Umbilical cord (tissue), 2 donors: Measurements from ENCODE around the gene DLL1. TPM values are rescaled to one million over a fixed set of nuclear protein-coding genes. Genes with fewer than 3 reads are reported as not detected.

Experiments
- DNase-seq: peaks from one replicate; pipeline ENCODE4 v3.0.0-alpha.2; 2015; ENCODE audit warnings: low spot score
- total RNA-seq: library from RNA; depleted of rRNA; stranded (reverse); fragments of >200 nt; gene quantifications from one replicate; pipeline ENCODE4 v1.2.3, GENCODE V29; 2014; ENCODE audit warnings: low replicate concordance; ENCODE audit not compliant: insufficient read depth

DLL1 gene
- total RNA-seq, 1 donor from 2014 or later, result 0.96 TPM

DNA sequence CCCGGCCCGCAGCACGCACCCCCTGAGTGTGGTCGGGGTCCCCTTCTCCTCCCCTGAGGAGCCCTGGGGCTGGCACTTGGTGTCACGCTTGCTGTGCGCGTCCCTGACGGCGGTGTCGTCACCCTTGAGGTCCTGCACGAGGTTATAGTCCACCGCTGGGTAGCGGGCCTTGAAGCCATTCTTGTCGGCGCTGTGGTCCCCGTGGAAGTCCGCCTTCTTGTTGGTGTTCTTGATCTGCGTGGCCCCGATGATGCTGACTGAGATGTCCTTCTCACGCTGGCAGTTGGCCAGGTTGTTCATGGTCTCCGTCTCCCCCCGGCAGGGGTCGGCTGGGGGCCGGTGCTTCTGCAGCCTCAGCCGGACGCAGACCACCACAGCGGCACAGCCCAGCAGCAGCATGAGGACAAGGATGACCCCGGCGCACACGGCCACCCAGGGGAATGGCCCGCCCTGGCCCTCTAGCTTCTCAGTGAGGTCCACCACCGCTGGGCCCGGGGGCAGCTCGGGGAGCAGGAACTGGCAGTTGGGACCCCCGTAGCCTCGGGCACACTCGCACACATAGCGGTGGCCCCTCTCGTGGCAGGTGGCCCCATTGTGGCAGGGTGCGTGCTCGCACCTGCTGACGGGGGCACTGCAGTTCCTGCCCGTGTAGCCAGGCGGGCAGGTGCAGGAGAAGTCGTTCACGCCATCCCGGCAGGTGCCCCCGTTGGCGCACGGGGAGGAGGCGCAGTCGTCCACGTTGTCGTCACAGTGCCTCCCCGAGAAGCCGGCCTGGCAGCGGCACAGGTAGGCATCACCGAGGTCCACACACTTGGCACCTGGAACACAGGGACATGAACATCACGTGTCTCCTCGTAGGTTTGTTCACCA is 7.4 kb downstream of the DLL1 start:
- no peak for DNase-seq

DNA sequence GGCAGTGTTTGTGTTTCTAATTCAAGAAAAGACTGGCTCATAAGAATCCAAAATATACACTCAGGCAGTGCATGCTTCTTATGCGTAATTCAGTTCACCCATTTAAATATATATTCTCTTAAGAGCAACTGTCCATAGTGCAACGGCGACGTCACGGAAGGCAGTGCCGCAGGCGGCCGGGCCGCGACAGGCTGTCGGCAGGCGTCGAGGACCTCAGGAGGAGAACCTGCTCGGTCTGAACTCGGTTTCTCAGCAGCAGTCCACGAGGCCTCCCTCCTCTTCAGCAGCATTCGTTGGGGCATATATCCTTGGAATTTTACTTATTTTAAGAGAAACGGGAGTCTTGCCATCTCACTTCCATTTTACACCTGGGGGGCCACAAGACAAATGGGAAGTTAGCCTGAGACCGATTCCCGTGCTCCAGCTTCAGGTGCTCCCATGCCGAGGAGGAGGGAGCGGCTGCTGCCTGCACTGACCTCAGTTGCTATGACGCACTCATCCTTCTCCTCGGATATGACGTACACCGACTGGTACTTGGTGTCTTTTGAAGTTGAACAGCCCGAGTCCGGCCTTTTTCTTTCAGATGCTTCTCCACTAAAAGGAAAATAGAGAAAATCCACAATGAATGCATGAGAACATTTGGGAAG is 8.2 kb downstream of the DLL1 start:
- DNase-seq, result no peak

DNA sequence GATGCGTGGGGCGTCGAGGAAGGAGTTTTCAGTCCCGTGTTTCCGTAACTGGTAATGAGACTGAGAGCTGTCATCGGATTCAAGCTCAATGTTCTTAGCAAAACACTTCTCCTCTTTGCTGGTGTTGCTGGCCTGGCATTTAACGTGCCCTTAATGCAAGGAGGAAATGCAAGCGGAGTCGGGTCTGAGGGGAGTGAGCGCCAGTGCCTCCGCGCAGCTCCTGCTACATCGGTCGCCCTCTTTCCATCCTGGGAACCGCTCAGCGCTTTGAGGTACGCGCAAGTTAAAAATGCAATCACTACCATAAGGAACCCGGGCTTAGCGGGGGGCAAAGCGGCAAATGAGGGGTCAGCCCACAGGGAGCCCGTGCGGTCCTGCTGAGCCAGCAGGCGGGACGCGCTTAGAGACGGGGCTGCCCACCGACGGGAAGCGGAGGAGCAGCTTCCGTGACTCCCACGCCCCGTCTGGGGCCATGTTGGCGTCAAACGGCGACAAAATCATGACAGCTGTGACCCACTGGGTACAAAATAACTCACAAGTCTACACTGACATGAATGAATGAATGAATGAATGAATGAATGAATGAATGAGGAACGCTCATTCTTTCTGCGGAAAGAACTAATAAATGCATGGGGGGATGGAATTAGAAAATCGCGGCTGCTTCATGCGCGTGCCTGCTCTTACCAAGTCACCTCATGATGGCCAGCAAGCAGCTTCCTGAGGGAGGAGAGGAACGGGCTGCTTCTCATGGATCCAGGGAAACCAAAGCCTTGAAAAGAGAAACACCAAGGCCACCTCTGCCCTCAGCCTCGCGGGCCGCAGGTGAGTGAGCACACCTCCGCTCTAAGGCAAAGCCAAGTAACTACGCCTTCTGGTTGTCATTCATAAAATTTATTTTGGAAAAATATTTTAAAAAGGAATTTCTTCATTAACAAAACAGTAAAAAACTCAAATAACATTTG is 9.3 kb downstream of the DLL1 start:
- no peak for DNase-seq

DNA sequence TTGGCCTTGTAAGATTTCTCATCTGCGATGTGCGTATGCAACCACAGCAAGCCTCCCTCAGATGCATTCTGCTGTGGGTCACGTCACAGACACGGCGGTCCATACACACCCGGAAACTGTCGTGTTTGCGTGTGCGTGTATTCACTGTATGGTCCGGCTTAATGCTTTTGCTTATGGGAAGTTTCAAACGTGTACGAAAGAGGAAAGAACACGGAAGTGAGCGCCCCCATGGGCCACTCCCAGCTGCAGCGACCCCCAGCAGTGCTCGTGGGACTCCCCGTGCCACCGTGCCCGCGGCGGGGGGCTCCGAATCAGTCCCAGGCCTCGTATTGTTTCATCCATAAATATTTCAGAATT is 10.2 kb downstream of the DLL1 start:
- DNase-seq, result no peak

DNA sequence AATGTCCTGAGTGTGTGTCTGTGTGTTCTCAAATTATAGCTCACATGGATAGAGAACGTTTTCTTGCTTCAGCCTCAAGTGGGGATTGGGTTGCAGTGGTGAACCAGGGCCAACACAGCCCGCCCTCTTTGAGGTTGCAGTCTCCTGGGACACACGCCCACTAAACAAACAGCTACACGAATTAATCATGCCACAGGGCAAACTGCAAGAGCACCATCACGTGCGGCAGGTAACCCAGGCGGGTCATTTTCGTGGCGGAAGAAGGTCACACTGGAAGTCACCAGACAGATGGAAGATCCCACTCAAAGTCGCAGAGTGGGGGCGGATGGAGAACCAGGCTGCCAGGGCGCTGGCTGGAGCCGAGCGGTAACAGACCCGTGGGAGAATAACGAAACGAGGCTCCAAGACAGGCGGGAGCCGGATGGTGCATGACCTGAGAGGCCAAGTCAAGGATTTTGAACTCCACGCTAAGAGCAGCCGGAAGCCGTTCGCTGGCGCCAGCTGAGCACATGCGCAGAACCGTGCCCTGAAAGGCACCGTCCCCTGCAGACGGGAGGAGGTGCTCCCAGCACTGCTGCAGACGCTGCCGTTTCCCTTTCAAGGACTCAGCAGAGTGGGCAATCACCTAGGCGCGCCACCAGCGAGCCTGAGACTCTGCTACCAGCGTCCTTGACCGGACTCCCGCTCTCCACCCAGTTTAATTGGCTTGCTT is 10.7 kb downstream of the DLL1 start:
- no peak for DNase-seq

DNA sequence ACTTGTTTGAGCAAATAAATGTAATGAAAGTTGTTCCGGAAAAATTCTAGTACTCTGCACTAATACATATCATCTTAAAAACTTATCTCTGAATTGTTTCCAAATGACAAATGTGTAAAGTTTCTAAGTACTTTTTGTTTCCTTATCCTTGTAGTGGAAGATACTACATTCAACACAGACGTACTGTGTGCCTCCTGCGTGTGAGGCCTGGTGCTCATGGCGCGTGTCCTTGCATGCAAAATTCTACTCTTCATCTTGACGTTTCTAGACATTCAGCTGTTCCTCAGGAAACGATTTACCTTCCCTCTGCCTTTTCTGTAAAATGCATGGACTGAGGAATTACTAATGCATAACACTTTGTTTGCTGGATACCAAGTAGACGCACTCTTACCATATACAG is 11.5 kb downstream of the DLL1 start:
- DNase-seq, result no peak

DNA sequence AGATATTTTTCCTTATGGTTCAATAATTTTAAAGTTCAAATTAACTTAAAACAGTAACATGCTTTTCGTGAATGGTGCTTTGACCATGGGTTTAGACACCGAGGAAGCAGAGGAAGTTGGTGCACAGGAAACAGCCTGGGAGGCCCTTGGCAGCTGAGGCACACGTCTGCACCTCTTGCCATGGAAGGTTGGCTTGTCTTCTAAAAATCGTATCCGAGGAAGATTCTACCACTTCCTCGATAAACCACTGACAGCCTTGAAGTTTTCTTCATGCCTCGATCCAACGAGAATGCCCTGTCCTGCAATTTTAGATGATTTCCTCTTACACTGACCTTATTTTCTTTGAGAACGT is 12.2 kb downstream of the DLL1 start:
- no peak for DNase-seq

DNA sequence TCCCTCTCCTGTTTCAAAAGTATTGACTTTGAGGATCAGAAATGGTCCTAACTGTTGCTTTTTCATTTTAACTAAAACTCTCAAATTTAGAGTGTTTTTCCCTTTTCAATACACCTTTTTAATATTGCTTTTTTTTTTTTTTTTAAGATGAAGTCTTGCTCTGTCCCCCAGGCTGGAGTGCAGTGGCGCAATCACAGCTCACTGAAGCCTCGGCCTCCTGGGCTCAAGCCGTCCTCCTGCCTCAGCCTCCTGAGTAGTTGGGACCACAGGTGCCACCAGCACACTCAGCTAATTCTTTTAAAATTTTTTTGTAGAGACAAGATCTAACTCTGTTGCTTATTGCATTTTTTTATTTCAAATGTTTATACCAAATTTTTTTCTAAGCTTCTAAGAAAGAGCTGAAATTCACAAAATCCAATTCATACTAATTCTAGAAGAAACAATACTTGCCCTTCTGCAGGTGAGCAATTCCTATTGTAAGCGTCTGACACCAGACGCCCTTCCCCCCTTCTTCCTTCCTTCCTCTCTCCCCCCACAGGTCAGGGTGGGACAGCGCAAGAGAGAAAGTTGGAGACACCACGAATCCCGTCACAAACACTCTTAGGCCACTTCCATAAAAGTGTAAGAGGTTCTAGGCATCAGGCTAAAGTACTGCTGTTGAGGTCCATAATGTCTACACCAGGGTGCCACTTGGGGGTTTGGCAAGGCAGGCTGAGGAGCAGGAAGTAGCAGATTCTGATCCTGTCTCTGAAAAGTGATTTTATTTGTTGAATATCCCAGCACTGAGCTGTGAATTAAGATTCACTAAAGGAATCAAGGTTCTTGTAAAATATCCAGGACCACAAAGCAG is 12.8 kb downstream of the DLL1 start:
- no peak for DNase-seq

DNA sequence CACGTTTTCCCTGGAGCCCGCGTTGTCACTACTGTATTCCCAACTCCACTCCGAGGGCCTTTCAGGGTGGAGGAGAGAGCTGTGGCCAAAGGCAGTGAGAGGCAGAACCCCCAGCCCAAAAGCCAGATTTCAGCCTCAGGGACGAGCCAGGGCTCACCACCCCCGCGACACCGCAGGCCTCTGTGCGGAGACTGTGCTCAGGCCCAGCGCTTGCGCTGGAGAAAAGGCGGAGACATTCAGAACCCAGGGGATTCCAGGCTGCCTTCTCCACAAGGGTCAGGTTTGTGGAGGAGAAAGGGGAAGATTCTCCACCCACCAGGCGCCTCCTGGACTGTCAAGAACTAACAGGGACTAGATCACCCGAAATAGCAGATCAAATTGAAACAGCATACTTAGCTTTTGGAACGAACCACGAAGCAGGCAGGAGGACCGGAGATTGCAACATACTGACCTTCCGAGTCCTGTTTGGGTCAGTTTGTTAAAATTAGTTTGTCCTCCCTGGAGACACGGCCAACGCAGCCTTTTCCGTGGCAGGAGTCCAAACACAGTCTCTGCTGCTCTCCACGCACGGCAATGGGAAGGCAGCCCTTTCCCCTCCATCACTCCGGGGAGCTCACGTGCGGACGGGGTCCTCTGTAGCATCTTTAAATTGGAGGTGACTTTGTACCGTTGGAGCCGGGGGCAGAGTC is 14.4 kb downstream of the DLL1 start:
- no peak for DNase-seq

DNA sequence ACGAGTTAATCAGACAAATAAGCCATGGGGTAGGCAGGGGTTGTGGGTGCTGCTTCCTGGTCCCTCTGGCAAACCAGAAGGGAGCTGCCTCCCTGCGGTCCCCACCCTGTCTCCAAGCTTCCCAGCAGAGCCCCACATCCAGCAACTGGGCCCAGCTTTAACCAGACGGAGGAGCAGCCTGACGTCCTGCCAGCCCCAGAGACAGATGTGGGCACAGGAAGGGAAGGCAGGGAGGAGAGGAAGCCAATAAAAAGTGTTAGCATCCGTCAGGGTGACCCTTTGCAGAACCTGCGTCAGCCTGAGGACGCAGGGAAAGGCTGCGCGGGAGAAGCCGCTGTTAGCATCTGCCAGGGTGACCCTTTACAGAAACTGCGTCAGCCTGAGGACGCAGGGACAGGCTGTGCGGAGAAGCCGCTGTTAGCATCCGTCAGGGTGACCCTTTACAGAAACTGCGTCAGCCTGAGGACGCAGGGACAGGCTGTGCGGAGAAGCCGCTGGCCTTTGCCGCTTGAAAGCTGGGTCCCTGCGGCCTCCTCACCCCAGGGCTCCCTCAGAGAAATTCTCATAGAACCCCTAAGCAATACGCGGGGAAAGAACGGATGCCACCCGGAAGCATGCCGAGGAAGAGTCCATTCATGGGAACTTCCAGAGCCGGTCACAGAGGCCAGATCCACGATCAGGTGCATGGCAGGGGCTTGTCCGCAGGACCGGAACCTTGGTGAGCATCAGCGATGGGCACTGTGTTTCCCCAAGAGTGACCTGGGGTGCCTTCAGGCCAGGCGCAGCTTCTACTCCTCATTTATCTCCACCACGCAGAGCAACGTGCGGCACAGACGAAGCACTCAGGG is 15.9 kb downstream of the DLL1 start:
- DNase-seq, result no peak

DNA sequence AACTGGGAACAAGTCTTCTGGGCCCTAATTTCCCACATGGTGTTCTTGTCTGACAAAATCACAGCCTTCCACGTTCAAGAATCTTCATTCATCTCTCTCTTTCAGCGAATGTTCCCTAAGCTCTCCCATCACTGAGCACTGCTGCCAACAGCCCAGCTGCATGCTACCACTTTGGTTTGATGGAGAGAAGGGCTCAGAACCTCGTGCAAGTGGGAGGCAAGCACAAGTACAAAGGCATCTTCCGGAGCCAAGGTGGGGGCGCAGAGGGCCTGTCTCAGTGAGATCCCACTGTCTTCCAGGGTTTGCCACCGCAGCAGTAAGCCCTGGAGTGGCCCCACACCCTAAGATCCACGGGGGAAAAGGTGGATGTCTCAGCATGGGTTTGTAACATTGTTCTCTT is 17.2 kb downstream of the DLL1 start:
- DNase-seq, result no peak

DNA sequence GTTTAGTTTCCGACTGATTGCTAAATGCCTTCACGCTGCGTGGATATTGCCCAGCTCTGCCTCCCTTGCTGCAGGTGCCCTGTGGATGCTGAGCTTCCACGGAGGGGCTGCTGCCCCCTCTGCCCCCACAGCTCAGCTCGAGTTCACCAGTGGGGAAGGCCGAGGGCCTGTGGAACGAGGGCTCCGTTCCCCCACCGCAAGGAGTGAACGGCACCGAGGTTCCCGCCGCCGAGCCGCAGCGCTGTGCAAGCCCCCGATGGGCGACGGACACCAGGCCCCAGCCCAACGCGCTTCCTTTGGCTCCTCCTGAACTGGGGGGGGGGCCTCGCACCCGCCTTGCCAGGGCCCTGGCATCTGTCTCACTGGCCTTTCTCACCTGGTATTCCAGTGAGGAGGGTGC is 17.7 kb downstream of the DLL1 start:
- DNase-seq, result no peak

DNA sequence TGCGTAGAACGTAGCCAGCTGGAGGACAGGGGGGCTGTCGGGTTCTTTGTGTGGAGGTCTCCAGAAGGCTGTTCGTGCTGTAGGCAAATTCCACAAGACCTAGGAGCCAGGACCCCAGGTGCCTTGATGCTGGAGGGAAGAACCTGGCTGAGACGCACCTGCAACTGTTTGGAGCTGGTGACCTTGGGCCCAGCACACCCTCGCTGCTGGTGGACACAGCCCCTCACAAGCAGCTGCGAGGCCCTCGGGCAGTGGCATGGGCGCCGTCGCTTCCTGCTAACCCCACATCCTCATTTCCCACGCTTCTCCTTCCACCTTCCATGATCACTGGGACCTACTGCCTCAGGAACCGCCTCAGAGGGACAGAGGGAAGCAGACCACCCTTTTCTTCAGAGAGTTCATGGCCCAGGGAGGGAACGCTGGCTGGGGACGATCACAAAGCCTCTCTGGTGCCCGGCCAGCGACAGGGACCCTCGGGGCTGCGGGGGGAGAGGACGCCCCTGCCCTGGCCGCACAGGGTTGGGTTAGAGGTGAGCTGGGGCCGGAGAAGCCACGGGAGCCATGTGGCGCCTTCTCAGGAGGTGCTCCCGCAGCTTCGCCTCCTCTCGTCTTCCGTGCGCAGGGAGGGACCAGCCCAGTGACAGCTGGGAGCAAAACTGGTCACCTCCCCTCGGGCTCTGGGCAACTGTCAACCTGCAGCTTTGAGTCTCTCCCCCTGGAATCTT is 18.4 kb downstream of the DLL1 start:
- no peak for DNase-seq

DNA sequence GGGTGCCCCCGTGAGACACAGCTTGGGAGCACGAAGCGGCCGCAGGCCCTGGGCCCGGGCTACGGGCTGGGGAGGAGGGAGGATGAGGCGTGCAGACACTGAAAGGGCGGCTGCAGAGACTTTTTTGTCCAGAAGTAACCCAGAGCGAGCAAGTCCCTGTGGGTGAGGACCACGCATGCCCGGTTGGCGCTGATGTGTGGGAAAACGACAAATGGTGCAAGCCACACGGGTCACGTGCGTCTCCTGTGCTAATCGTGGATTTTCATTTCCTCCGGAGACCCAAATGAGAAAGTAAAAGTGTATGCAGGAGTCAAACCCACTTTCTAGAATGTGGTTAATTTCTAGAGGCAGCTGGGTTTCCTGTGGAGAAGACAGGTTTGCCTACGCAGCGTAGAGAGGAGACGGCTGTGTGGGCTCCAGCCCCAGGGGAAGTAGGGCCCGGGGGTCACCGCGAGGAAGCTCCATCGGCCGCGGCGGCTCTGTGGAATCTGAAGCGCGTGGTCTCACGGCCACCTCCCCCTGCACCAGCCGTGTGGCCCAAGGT is 19.0 kb downstream of the DLL1 start:
- no peak for DNase-seq

DNA sequence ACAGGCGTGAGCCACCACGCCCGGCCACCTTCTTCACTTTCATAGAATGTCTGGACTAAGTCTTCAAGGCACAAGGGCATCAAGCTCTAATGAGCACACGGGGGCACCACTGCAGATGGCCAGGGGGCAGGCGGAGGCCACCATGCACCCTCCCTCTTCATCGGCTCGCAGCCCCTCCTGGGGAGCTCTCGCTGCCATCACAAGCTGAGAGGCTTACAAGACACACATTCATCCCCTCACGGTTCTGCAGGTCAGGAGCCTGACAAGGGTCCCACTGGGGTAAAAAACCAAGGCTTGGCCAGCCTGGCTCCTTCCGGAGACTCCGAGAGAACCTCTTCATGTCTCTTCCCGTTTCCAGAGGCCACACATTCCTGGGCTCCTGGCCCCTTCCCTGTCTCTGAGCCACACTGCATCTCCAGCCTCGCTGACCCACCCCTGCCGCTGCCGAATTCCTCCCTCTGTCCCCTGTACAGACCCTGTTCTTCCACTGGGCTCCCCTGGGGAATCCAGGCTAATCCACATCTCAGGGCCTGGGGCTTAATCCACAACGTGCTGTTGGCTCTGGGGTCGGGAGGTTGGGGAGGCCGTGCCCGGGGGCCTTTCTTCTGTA is 19.8 kb downstream of the DLL1 start:
- DNase-seq, result no peak

DNA sequence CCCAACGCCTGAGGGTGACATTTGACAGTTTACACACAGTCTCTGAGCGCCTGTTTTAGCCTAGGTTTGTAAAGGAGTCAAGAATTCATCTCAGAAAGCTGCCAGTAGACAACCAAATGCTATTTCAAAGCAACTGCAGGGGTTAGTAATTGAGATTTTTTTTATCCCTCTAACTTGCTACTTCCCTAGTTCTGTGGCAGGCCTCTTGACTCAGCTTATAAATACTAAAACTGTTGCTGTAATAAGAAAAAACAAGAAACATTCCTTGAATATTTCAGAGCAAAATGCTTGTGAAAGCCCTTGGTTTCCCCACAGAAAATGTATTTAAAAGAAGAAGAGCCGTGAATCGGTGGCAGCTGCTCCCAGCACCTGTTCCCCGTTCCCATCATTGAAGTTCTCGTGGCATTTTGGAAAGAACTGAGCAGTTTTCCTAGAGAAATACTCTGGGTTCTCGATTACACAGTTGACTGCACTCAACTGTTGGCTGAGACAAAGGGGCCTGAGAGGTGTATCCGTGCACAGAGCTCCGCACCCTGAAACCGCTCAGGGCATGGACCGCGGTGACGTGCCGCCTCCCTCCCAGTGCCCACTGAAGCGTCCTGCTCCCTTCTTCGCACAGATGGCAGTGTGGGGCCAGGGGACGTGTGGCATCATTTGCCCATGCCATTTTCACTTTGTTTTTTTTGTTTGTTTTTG is 20.9 kb downstream of the DLL1 start:
- DNase-seq, result peak; percentile 38
